Endothelial cell of umbilical vein (primary cell): ENCODE measurements around the gene LIPJ. TPM values are rescaled to one million over a fixed set of nuclear protein-coding genes. Genes with fewer than 3 reads are reported as not detected.

Experiments used
- BruUV-seq: library from RNA; stranded (reverse); fragments of 400-500 nt; replicated peaks from 2 replicates; lab custom pipeline; 2021; lab: Mats Ljungman, UMichigan
- CTCF ChIA-PET: fragments of 300-600, 350-600 bp; sonication (Branson Sonifier 250); formaldehyde crosslinking; loops from one replicate; lab custom pipeline; 2021; ENCODE audit warnings: antibody characterized with exemption, inconsistent platforms; lab: Charles Lee
- POLR2A ChIA-PET: fragments of 300-600, 350-600 bp; sonication (Branson Sonifier 250); formaldehyde crosslinking; loops from one replicate; lab custom pipeline; 2021; ENCODE audit warnings: antibody characterized with exemption, inconsistent platforms; lab: Charles Lee
- DNase-seq: peaks from one replicate; pipeline ENCODE4 v3.0.0-alpha.2; 2011; ENCODE audit warnings: low read depth, low spot score
- FAIRE-seq: peaks from 2 replicates; lab custom pipeline; 2011; peaks lifted over from hg19 to GRCh38; lab: Jason Lieb, UNC
- H2AFZ ChIP-seq: 2 replicates; pipeline ENCODE4 v1.6.0; 2012; ENCODE audit warnings: low read depth, low read length, control low read depth, inconsistent platforms
- H3K27ac ChIP-seq: 2 replicates; pipeline ENCODE4 v1.5.1; 2011; ENCODE audit warnings: low read depth, mild to moderate bottlenecking, control low read depth, low read length, moderate library complexity; ENCODE audit not compliant: insufficient read depth
- H3K27me3 ChIP-seq, 2 experiments: 2 replicates each; pipeline versions ENCODE4 v1.6.0 to v1.6.1; 2011; ENCODE audit warnings: low read length in 2 of 2, mixed read lengths in 1 of 2; ENCODE audit not compliant: control insufficient read depth in 2 of 2, insufficient read depth in 2 of 2
- H3K36me3 ChIP-seq, 2 experiments: 2 replicates in 1 of 2; 3 replicates in 1 of 2; pipeline ENCODE4 v1.5.1; 2011; ENCODE audit warnings: low read length in 2 of 2, mild to moderate bottlenecking in 1 of 2, moderate library complexity in 1 of 2; ENCODE audit not compliant: control insufficient read depth in 2 of 2, insufficient read depth in 2 of 2; ENCODE audit errors: extremely low read depth in 1 of 2
- H3K4me1 ChIP-seq: 3 replicates; pipeline ENCODE4 v1.5.1; 2011; ENCODE audit warnings: mild to moderate bottlenecking, low read length; ENCODE audit not compliant: control insufficient read depth, insufficient read depth; ENCODE audit errors: extremely low read depth
- H3K4me2 ChIP-seq: 2 replicates; pipeline ENCODE4 v1.6.1; 2011; ENCODE audit warnings: low read length, control low read depth, mixed read lengths; ENCODE audit not compliant: insufficient read depth
- H3K4me3 ChIP-seq, 3 experiments: fragments of 200-600 bp in 1 of 3; sonication (generic), shearing (Covaris generic) in 1 of 3; replicated peaks in 1 of 3; 2 replicates each; pipeline ENCODE4 v1.5.1; 2011 to 2016; ENCODE audit warnings: control low read depth in 3 of 3, low read length in 3 of 3, mild to moderate bottlenecking in 2 of 3, inconsistent platforms in 1 of 3, low read depth in 1 of 3, moderate library complexity in 1 of 3; ENCODE audit not compliant: insufficient read depth in 1 of 3
- H3K79me2 ChIP-seq: 2 replicates; pipeline ENCODE4 v1.6.0; 2012; ENCODE audit warnings: low read length, inconsistent platforms; ENCODE audit not compliant: control insufficient read depth, insufficient read depth
- H3K9ac ChIP-seq: replicated peaks from 2 replicates; pipeline ENCODE3; 2011; ENCODE audit warnings: low read length, control low read depth; ENCODE audit not compliant: insufficient read depth; ENCODE audit errors: extremely low read depth
- H3K9me1 ChIP-seq: replicated peaks from 3 replicates; pipeline ENCODE4 v1.6.0; 2011; ENCODE audit warnings: mild to moderate bottlenecking, low read length; ENCODE audit not compliant: control insufficient read depth, insufficient read depth; ENCODE audit errors: extremely low read depth
- H3K9me3 ChIP-seq: replicated peaks from 2 replicates; pipeline ENCODE4 v1.5.1; 2012; ENCODE audit warnings: low read length, inconsistent platforms; ENCODE audit not compliant: control insufficient read depth, insufficient read depth
- H4K20me1 ChIP-seq: replicated peaks from 2 replicates; pipeline ENCODE3; 2011; ENCODE audit warnings: mild to moderate bottlenecking, low read length; ENCODE audit not compliant: control insufficient read depth, insufficient read depth; ENCODE audit errors: extremely low read depth
- EZH2 ChIP-seq: IDR thresholded peaks from 2 replicates; pipeline ENCODE4 v1.6.1; 2012; ENCODE audit warnings: borderline replicate concordance, low read depth, mild to moderate bottlenecking, moderate library complexity, low read length, inconsistent platforms; ENCODE audit not compliant: severe bottlenecking
- FOS ChIP-seq: IDR thresholded peaks from 2 replicates; pipeline ENCODE4 v1.6.1; 2011; ENCODE audit warnings: mild to moderate bottlenecking, low read length, moderate library complexity, borderline replicate concordance; ENCODE audit not compliant: insufficient read depth
- GATA2 ChIP-seq: IDR thresholded peaks from 2 replicates; pipeline ENCODE4 v1.7.0; 2011; ENCODE audit warnings: low read depth, mild to moderate bottlenecking, moderate library complexity, mixed read lengths, low read length; ENCODE audit not compliant: insufficient read length, insufficient read depth
- JUN ChIP-seq: IDR thresholded peaks from 2 replicates; pipeline ENCODE4 v1.6.1; 2011; ENCODE audit warnings: borderline replicate concordance, low read depth; ENCODE audit not compliant: insufficient read length, insufficient read depth
- MYC ChIP-seq: IDR thresholded peaks from one replicate; pipeline ENCODE4 v1.6.1; 2011; ENCODE audit warnings: mild to moderate bottlenecking, low read depth, low read length
- POLR2A ChIP-seq: IDR thresholded peaks from 2 replicates; pipeline ENCODE4 v1.6.1; 2012; ENCODE audit warnings: low read depth, mild to moderate bottlenecking, control low read depth, low read length
- POLR2AphosphoS5 ChIP-seq: IDR thresholded peaks from 2 replicates; pipeline ENCODE4 v1.6.1; 2012; ENCODE audit warnings: low read depth, mild to moderate bottlenecking, control low read depth, low read length, moderate library complexity; ENCODE audit not compliant: insufficient read depth
- dilution Hi-C: fragments of 300-500 bp; cut with MboI; formaldehyde crosslinking; loops from one replicate; pipeline ENCODE4 v1.15.0; 2019; ENCODE audit warnings: low sequenced_read_pairs; ENCODE audit not compliant: extremely low pct_ligation_motif_present
- intact Hi-C: fragments of 100-400 bp; cut with micrococcal nuclease; formaldehyde crosslinking; loops from one replicate; pipeline ENCODE4 v1.10.0; 2022
- polyA plus RNA-seq, 4 experiments: library from polyadenylated mRNA; depleted of rRNA in 3 of 4; stranded (reverse) in 3 of 4; unstranded in 1 of 4; fragments of >200 nt; gene quantifications; 2 replicates each; pipeline versions ENCODE4 v1.2.1 to v1.2.3, GENCODE V29; 2011 to 2012; ENCODE audit warnings: missing spikeins in 1 of 4
- total RNA-seq: library from RNA; stranded (reverse); gene quantifications from 2 replicates; pipeline ENCODE4 v1.2.3, GENCODE V29; 2021
- TF ChIP-seq, protein P1 (sequence below), 2 donors: IDR thresholded peaks; 1 replicate in 1 of 2; 2 replicates in 1 of 2; pipeline ENCODE4 v1.5.1; 2011; ENCODE audit warnings: low read length in 2 of 2, mild to moderate bottlenecking in 2 of 2, moderate library complexity in 2 of 2, control low read depth in 1 of 2, inconsistent platforms in 1 of 2, low read depth in 1 of 2; ENCODE audit not compliant: insufficient read depth in 1 of 2; ENCODE audit errors: extremely low read depth in 1 of 2
- TF ChIP-seq, protein P2 (sequence below): IDR thresholded peaks from 2 replicates; pipeline ENCODE4 v1.6.1; 2011; ENCODE audit not compliant: insufficient read depth, insufficient read length

The LIPJ gene
- total and polyA plus RNA-seq, 2 donors (not counting 3 experiments of a cell fraction or from before 2014, with no cell fraction given): 0.09 TPM; not detected in 1

DNA sequence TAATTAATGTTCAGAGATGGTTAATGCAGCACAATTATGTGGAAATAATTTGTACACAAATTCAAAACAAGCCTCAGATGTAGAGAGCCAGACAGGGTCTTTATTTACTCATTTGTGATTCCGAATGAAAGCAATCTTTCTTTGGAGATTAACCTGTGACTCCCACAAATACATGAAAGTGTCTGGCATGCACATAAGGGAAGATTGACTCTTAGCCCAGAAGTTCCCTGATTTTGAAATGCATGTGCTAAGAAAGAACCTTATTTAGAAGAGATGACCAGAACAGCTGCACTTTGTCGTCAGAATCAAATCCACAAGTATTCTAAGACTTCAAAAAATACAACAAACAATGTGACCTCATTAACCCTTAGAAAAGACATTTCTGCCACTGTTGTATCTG, 48.5 kb upstream of the LIPJ start:
- intact Hi-C loops (no loop called here), dilution Hi-C loops (no loop called here)
- ChIA-PET CTCF (no interaction called here), POLR2A (no interaction called here)
- Histone ChIP-seq H3K9me1 (no peaks in the 10 kb centered on the region), H4K20me1 (no peaks in the 10 kb centered on the region), H3K9me3 (no peaks in the 10 kb centered on the region), H3K79me2 (no peaks in the 10 kb centered on the region), H3K27me3 (no peaks in the 10 kb centered on the region), H3K4me3 (no peak overlapping the region), H2AFZ (no peak overlapping the region), H3K4me1 (peaks cover 9% of the 10 kb centered on the region), H3K4me2 (no peak overlapping the region), H3K9ac (no peak overlapping the region), H3K27ac (no peak overlapping the region), H3K36me3 (no peaks in the 10 kb centered on the region)
- TF ChIP-seq POLR2A (no peak), POLR2AphosphoS5 (no peak), JUN (no peak), MYC (no peak), FOS (no peak), EZH2 (no peak), GATA2 (no peak)
- TF ChIP-seq, protein P1, sequence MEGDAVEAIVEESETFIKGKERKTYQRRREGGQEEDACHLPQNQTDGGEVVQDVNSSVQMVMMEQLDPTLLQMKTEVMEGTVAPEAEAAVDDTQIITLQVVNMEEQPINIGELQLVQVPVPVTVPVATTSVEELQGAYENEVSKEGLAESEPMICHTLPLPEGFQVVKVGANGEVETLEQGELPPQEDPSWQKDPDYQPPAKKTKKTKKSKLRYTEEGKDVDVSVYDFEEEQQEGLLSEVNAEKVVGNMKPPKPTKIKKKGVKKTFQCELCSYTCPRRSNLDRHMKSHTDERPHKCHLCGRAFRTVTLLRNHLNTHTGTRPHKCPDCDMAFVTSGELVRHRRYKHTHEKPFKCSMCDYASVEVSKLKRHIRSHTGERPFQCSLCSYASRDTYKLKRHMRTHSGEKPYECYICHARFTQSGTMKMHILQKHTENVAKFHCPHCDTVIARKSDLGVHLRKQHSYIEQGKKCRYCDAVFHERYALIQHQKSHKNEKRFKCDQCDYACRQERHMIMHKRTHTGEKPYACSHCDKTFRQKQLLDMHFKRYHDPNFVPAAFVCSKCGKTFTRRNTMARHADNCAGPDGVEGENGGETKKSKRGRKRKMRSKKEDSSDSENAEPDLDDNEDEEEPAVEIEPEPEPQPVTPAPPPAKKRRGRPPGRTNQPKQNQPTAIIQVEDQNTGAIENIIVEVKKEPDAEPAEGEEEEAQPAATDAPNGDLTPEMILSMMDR (IDR thresholded peaks at IDR 0.05; ENCODE audit: extremely low read depth in 1 of 2, insufficient read depth in 1 of 2, low read depth in 1 of 2, low read length in 2 of 2): no peak
- TF ChIP-seq, protein P2, sequence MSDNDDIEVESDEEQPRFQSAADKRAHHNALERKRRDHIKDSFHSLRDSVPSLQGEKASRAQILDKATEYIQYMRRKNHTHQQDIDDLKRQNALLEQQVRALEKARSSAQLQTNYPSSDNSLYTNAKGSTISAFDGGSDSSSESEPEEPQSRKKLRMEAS: no peak
- FAIRE-seq: no peak
- no peak for DNase-seq
- no TSS peak for BruUV-seq
